ENCODE data around the gene CAPN14.

GRCh38 chr2:31125918-31126695 lies 91.2 kb downstream of the CAPN14 start:
- TF ChIP-seq CTCF (IDR thresholded peaks at IDR 0.05; ENCODE audit: insufficient read depth, low read length) (no peak), POLR2AphosphoS5 (IDR thresholded peaks at IDR 0.05; ENCODE audit: low read depth) (no peak), REST (IDR thresholded peaks at IDR 0.05; ENCODE audit: insufficient replicate concordance, low read depth) (no peak)
